HepG2 (cell line): ENCODE data around the gene BTAF1. TPM values are rescaled to one million over a fixed set of nuclear protein-coding genes. Genes with fewer than 3 reads are reported as not detected.

ENCODE experiments used
- AFF4 ChIP-seq: sonication (generic); formaldehyde crosslinking; IDR thresholded peaks from 2 replicates; pipeline ENCODE4 v1.4.0; 2020; ENCODE audit warnings: missing genetic modification reagents
- HNF1B ChIP-seq: sonication (generic); formaldehyde crosslinking; IDR thresholded peaks from 2 replicates; pipeline ENCODE4 v1.5.1; 2020; ENCODE audit warnings: mild to moderate bottlenecking, moderate library complexity, missing genetic modification reagents
- HOXA3 ChIP-seq: sonication (generic); formaldehyde crosslinking; IDR thresholded peaks from 2 replicates; pipeline ENCODE4 v1.5.0; 2020; ENCODE audit warnings: missing genetic modification reagents
- JUN ChIP-seq: sonication (generic); formaldehyde crosslinking; IDR thresholded peaks from 2 replicates; pipeline ENCODE4 v1.4.0; 2020; ENCODE audit warnings: mild to moderate bottlenecking, missing genetic modification reagents
- KDM6A ChIP-seq: IDR thresholded peaks from 2 replicates; pipeline ENCODE4 v1.6.1; 2016; ENCODE audit warnings: low read depth
- KMT2B ChIP-seq: IDR thresholded peaks from 2 replicates; pipeline ENCODE4 v1.6.1; 2016; ENCODE audit warnings: missing genetic modification reagents, missing compliant biosample characterization
- NFRKB ChIP-seq: fragments of 450-650 bp; IDR thresholded peaks from 2 replicates; pipeline ENCODE4 v1.6.1; 2017
- PRDM4 ChIP-seq: sonication (generic); formaldehyde crosslinking; IDR thresholded peaks from 2 replicates; pipeline ENCODE4 v1.9.0; 2021; ENCODE audit warnings: missing genetic modification reagents, borderline replicate concordance
- RBM22 ChIP-seq: fragments of 200-400 bp; formaldehyde crosslinking; optimal IDR thresholded peaks from 2 replicates; pipeline ENCODE3; 2017; ENCODE audit warnings: mild to moderate bottlenecking, low read length, moderate library complexity
- ZBTB37 ChIP-seq: sonication (generic); formaldehyde crosslinking; IDR thresholded peaks from 2 replicates; pipeline ENCODE4 v1.4.0; 2020; ENCODE audit warnings: mild to moderate bottlenecking, missing genetic modification reagents
- ZBTB42 ChIP-seq: sonication (generic); formaldehyde crosslinking; IDR thresholded peaks from 2 replicates; pipeline ENCODE4 v1.5.0; 2020; ENCODE audit warnings: mild to moderate bottlenecking, missing genetic modification reagents
- ZNF30 ChIP-seq: sonication (generic); formaldehyde crosslinking; IDR thresholded peaks from 2 replicates; pipeline ENCODE4 v1.5.0; 2020; ENCODE audit warnings: mild to moderate bottlenecking, missing genetic modification reagents
- ZNF446 ChIP-seq: sonication (generic); formaldehyde crosslinking; IDR thresholded peaks from 2 replicates; pipeline ENCODE4 v1.5.0; 2020; ENCODE audit warnings: mild to moderate bottlenecking, missing genetic modification reagents
- ZNF619 ChIP-seq: sonication (generic); formaldehyde crosslinking; IDR thresholded peaks from 2 replicates; pipeline ENCODE4 v1.4.0; 2020; ENCODE audit warnings: mild to moderate bottlenecking, missing genetic modification reagents
- ZNF652 ChIP-seq: IDR thresholded peaks from 2 replicates; pipeline ENCODE4 v1.6.1; 2016; ENCODE audit warnings: low read depth, borderline replicate concordance
- ZNF777 ChIP-seq: sonication (generic); formaldehyde crosslinking; IDR thresholded peaks from 2 replicates; pipeline ENCODE4 v1.4.0; 2020; ENCODE audit warnings: missing genetic modification reagents
- polyA plus RNA-seq, 8 experiments: library from polyadenylated mRNA; depleted of rRNA in 3 of 8; stranded (reverse) in 7 of 8; unstranded in 1 of 8; fragments of >200 nt; fragmentation: Illumina TruSeq in 4 of 8; extraction: Trizol in 4 of 8; gene quantifications; 2 replicates each; pipeline versions ENCODE4 v1.2.1 to v1.2.3, GENCODE V29; 2011 to 2016; ENCODE audit warnings: low read depth in 4 of 8, missing spikeins in 1 of 8, mixed read lengths in 1 of 8; ENCODE audit not compliant: insufficient read depth in 1 of 8
- total RNA-seq, 5 experiments: library from RNA; depleted of rRNA; stranded (reverse); fragments of >200 nt; fragmentation: Illumina TruSeq; extraction: Trizol; gene quantifications; 2 replicates each; pipeline ENCODE4 v1.2.3, GENCODE V29; 2016; ENCODE audit warnings: low read depth in 1 of 5
- TF ChIP-seq, protein P1 (sequence below): sonication (generic); formaldehyde crosslinking; IDR thresholded peaks from 2 replicates; pipeline ENCODE4 v1.5.0; 2020; ENCODE audit warnings: missing genetic modification reagents
- TF ChIP-seq, protein P2 (sequence below): sonication (generic); formaldehyde crosslinking; conservative IDR thresholded peaks from 2 replicates; pipeline ENCODE4 v1.4.0; 2020; ENCODE audit warnings: missing genetic modification reagents

The BTAF1 gene
- total and polyA plus RNA-seq, 2 of the 13 experiments (the other 11 are each of a cell fraction or from before 2014, with no cell fraction given): 38.6 to 54.1 TPM

DNA sequence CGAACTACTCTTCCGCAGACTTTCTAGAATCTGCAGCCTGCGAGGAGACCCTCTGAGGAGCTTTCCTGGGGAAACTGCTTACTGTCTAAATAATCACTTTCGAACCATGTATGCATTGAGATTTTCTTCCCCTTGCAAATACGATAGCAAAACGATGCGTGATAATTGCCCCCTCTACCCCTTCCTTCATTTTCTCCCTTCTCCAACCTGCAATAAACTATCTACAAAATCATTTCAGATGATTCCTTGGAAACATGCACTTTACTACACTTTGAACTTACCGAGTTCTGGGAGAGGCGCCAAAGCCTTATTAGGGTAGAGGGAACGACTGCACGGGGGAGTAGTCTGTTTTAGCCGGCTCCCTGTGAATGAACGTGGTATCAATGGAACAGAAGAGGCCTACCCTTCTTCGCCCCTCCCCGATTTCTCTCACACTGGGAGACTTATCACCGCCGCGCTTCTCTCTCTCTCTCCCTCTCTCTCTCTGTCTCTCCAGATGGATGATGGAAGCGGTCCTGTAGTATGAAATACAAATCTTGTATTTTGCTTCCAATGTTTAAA lies 14.4 kb upstream of the BTAF1 start, which contains the start of gene FGFBP3 (continued):
- TF ChIP-seq ZNF30 (CRISPR knock-in tag): no peak
- no peak for TF ChIP-seq JUN (CRISPR knock-in tag)
- TF ChIP-seq HNF1B (CRISPR knock-in tag): peak; percentile 48; the same call in 1 of the 2 replicates
- peak; percentile 19; the same call in 1 of the 2 replicates for TF ChIP-seq KMT2B (CRISPR knock-in tag)
- no peak for TF ChIP-seq KDM6A (CRISPR knock-in tag)
- TF ChIP-seq NFRKB: no peak
- TF ChIP-seq ZNF652 (CRISPR knock-in tag): no peak
- TF ChIP-seq, protein P1, sequence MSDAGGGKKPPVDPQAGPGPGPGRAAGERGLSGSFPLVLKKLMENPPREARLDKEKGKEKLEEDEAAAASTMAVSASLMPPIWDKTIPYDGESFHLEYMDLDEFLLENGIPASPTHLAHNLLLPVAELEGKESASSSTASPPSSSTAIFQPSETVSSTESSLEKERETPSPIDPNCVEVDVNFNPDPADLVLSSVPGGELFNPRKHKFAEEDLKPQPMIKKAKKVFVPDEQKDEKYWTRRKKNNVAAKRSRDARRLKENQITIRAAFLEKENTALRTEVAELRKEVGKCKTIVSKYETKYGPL (CRISPR knock-in tag): no peak
- TF ChIP-seq AFF4 (CRISPR knock-in tag): no peak
- no peak for TF ChIP-seq ZNF446
- TF ChIP-seq PRDM4 (CRISPR knock-in tag): no peak
- TF ChIP-seq, protein P2, sequence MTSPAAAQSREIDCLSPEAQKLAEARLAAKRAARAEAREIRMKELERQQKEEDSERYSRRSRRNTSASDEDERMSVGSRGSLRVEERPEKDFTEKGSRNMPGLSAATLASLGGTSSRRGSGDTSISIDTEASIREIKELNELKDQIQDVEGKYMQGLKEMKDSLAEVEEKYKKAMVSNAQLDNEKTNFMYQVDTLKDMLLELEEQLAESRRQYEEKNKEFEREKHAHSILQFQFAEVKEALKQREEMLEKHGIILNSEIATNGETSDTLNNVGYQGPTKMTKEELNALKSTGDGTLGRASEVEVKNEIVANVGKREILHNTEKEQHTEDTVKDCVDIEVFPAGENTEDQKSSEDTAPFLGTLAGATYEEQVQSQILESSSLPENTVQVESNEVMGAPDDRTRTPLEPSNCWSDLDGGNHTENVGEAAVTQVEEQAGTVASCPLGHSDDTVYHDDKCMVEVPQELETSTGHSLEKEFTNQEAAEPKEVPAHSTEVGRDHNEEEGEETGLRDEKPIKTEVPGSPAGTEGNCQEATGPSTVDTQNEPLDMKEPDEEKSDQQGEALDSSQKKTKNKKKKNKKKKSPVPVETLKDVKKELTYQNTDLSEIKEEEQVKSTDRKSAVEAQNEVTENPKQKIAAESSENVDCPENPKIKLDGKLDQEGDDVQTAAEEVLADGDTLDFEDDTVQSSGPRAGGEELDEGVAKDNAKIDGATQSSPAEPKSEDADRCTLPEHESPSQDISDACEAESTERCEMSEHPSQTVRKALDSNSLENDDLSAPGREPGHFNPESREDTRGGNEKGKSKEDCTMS: no peak
- TF ChIP-seq ZNF777 (CRISPR knock-in tag): no peak
- peak; percentile 5; the same call in 1 of the 2 replicates for TF ChIP-seq ZBTB42
- TF ChIP-seq ZNF619 (CRISPR knock-in tag): no peak
- no peak for TF ChIP-seq RBM22
- TF ChIP-seq HOXA3 (CRISPR knock-in tag): no peak
- TF ChIP-seq ZBTB37 (CRISPR knock-in tag): peak; percentile 73; the same call in 1 of the 2 replicates
